Suprapubic skin (tissue), 4 donors: ENCODE measurements around the gene CCR8.

Experiments
- EP300 ChIP-seq: sonication (generic); formaldehyde crosslinking; IDR thresholded peaks from one replicate; pipeline ENCODE4 v1.6.1; 2017; ENCODE audit warnings: antibody characterized with exemption
- POLR2A ChIP-seq, 2 donors: fragments of 450-650 bp; IDR thresholded peaks; one replicate each; pipeline ENCODE4 v1.6.1; 2017; ENCODE audit warnings: antibody characterized with exemption in 2 of 2, mild to moderate bottlenecking in 2 of 2, moderate library complexity in 2 of 2
- POLR2AphosphoS5 ChIP-seq, 3 donors: sonication (generic); formaldehyde crosslinking; IDR thresholded peaks; one replicate each; pipeline ENCODE4 v1.6.1; 2017; ENCODE audit warnings: antibody characterized with exemption in 3 of 3
- TF ChIP-seq, protein P1 (sequence below), 2 donors: fragments of 200-600 bp in 1 of 2; fragments of 450-650 bp in 1 of 2; sonication (generic) in 1 of 2; IDR thresholded peaks; one replicate each; pipeline ENCODE4 v1.5.1; 2016 to 2019; ENCODE audit warnings: antibody characterized with exemption in 2 of 2, mild to moderate bottlenecking in 1 of 2, moderate library complexity in 1 of 2

DNA sequence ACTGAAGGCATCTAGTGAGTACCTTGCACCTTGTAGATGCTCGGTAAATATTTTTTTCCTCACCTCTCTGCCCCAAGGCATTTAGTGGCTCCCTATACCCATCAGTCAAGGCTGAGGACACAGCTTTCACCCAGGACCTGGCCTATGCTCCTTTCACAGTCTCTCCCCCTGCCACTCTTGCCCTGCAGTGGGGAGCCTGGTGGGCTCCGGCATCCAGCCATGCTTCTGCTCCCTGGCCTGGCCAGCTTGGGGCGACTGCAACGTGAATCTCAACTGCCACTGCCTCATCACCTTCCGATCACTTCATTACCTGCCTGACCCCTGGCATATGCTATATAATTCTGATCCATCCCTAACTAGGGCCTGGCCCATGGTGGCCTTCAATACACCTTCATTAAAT lies 48.9 kb upstream of the CCR8 start:
- no peak for TF ChIP-seq POLR2A (IDR thresholded peaks at IDR 0.05)
- TF ChIP-seq, protein P1, sequence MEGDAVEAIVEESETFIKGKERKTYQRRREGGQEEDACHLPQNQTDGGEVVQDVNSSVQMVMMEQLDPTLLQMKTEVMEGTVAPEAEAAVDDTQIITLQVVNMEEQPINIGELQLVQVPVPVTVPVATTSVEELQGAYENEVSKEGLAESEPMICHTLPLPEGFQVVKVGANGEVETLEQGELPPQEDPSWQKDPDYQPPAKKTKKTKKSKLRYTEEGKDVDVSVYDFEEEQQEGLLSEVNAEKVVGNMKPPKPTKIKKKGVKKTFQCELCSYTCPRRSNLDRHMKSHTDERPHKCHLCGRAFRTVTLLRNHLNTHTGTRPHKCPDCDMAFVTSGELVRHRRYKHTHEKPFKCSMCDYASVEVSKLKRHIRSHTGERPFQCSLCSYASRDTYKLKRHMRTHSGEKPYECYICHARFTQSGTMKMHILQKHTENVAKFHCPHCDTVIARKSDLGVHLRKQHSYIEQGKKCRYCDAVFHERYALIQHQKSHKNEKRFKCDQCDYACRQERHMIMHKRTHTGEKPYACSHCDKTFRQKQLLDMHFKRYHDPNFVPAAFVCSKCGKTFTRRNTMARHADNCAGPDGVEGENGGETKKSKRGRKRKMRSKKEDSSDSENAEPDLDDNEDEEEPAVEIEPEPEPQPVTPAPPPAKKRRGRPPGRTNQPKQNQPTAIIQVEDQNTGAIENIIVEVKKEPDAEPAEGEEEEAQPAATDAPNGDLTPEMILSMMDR (IDR thresholded peaks at IDR 0.05): no peak
- no peak for TF ChIP-seq POLR2AphosphoS5 (IDR thresholded peaks at IDR 0.05)
- no peak for TF ChIP-seq EP300
